Mucosa of rectum (tissue), 2 donors: ENCODE results near the gene EXO5.
"Not testable (repeated sequence)": the region's sequence is repeated elsewhere in the genome, so short reads cannot be mapped to it uniquely, and the experiment has no call there.

ENCODE experiments used
- H3K27ac ChIP-seq, 2 donors: one replicate each; pipeline ENCODE4 v1.7.0; 2013; ENCODE audit warnings: inconsistent platforms in 2 of 2, low read depth in 2 of 2, low read length in 2 of 2
- H3K27me3 ChIP-seq, 2 donors: one replicate each; pipeline ENCODE4 v1.7.0; 2013; ENCODE audit warnings: low read length in 2 of 2; ENCODE audit not compliant: control insufficient read depth in 2 of 2, insufficient read depth in 2 of 2
- H3K36me3 ChIP-seq, 2 donors: one replicate each; pipeline ENCODE4 v1.7.0; 2013; ENCODE audit warnings: low read length in 2 of 2; ENCODE audit not compliant: control insufficient read depth in 2 of 2, insufficient read depth in 2 of 2
- H3K4me1 ChIP-seq, 2 donors: one replicate each; pipeline ENCODE4 v1.7.0; 2013; ENCODE audit warnings: low read length in 2 of 2, mild to moderate bottlenecking in 1 of 2; ENCODE audit not compliant: control insufficient read depth in 2 of 2, insufficient read depth in 2 of 2
- H3K4me3 ChIP-seq, 2 donors: one replicate each; pipeline ENCODE4 v1.7.0; 2013; ENCODE audit warnings: low read length in 2 of 2
- H3K9ac ChIP-seq, 2 donors: one replicate each; pipeline ENCODE4 v1.7.0; 2013; ENCODE audit warnings: low read length in 2 of 2, low read depth in 1 of 2, mild to moderate bottlenecking in 1 of 2
- H3K9me3 ChIP-seq, 2 donors: one replicate each; pipeline ENCODE4 v1.7.0; 2013; ENCODE audit warnings: low read length in 2 of 2; ENCODE audit not compliant: control insufficient read depth in 2 of 2
- donor health status: healthy.
- donor health status: Normal muscosa, but diverticular disease.

EXO5 gene

DNA sequence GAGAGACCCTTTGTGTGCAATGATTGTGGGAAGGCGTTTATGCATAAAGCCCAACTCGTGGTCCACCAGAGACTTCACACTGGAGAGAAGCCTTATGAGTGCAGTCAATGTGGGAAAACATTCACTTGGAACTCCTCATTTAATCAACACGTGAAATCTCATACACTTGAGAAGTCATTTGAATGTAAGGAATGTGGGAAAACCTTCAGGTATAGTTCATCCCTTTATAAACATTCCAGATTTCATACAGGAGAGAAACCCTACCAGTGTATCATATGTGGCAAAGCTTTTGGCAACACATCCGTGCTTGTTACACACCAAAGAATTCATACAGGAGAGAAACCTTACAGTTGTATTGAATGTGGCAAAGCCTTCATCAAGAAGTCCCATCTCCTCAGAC is 38.4 kb downstream of the EXO5 start:
- H3K27me3 ChIP-seq = no peaks in the 10 kb centered on the region
- peaks cover 20 to 24% of the 10 kb centered on the region in 2 donors for H3K36me3 ChIP-seq
- H3K27ac ChIP-seq = no peak overlapping the region
- no peaks in the 10 kb centered on the region for H3K4me1 ChIP-seq
- H3K4me3 ChIP-seq = no peak overlapping the region
- no peak overlapping the region for H3K9ac ChIP-seq
- H3K9me3 ChIP-seq = peaks cover 5 to 15% of the 10 kb centered on the region in 2 donors

DNA sequence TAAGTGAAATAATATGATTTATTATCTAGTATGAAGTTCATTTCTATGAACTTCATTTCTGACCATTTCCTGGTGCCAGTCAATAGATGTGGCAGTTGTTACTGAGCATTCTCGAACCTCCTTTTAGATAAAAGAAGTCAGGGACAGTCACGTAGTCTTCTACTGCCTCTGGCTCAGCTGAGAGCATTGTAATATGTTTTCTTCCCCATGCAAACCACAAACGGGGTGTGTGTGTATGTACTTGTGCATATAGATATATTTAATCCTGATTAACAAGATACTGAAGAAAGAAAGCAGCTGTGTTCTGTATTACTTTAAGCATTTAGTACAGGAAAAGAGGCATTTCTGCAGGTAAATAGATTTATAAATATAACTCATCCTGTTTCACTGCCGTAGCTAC is 44.5 kb downstream of the EXO5 start:
- Histone ChIP-seq H3K27ac (no peak overlapping the region), H3K27me3 (no peaks in the 10 kb centered on the region), H3K4me1 (no peaks in the 10 kb centered on the region), H3K9me3 (no peaks in the 10 kb centered on the region), H3K4me3 (no peak overlapping the region), H3K9ac (no peak overlapping the region), H3K36me3 (no peaks in the 10 kb centered on the region)

DNA sequence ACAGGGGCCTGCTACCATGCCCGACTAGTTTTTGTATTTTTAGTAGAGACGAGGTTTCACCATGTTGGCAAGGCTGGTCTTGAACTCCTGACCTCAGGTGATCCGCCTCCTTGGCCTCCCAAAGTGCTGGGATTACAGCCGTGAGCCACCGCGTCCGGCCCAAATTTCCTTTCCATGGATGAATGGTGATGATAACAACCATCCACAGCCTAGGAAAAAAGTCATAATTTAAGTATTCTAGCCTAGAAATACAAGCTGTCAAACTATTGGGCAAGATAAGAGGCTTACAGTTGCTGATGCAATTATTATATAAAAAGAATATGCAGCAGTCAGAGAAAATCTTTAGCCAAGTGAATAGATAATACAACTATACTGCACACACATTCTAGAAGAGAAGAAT is 46.2 kb downstream of the EXO5 start:
- not testable (repeated sequence) for H3K36me3 ChIP-seq, H3K4me3 ChIP-seq, H3K9me3 ChIP-seq, H3K4me1 ChIP-seq, H3K9ac ChIP-seq, H3K27me3 ChIP-seq, H3K27ac ChIP-seq

DNA sequence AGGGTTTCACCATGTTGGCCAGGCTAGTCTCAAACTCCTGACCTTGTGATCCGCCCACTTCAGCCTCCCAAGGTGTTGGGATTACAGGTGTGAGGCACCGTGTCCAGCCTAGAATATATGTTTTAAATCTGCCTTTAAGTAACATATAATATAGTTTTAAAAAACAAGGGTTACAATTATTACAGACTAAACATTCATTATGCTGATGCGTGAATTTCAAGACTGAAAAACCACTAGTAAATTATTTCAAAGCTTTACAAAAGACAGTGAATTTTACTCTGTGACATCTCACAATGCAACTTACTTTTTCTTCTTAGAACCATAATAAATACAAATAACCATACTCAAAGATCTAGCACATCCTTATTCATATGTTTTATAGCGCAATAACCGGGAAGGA is 47.6 kb downstream of the EXO5 start:
- Histone ChIP-seq H3K9me3 (no peaks in the 10 kb centered on the region), H3K4me1 (no peaks in the 10 kb centered on the region), H3K27ac (no peak overlapping the region)

DNA sequence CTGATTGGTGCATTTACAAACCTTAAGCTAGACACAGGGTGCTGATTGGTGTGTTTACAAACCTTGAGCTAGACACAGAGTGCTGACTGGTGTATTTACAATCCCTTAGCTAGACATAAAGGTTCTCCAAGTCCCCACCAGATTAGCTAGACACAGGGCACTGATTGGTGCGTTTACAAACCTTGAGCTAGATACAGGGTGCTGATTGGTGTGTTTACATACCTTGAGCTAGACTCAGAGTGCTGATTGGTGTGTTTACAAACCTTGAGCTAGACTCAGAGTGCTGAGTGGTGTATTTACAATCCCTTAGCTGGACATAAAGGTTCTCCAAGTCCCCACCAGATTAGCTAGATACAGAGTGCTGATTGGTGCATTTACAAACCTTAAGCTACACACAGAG is 49.7 kb downstream of the EXO5 start:
- H3K4me1 ChIP-seq, H3K27ac ChIP-seq: not testable (repeated sequence)

More for the DNA sequence above, 47.6 kb downstream of the EXO5 start:
- Histone ChIP-seq H3K36me3 (no peaks in the 10 kb centered on the region), H3K9ac (no peak overlapping the region), H3K27me3 (no peaks in the 10 kb centered on the region), H3K4me3 (no peak overlapping the region)

DNA sequence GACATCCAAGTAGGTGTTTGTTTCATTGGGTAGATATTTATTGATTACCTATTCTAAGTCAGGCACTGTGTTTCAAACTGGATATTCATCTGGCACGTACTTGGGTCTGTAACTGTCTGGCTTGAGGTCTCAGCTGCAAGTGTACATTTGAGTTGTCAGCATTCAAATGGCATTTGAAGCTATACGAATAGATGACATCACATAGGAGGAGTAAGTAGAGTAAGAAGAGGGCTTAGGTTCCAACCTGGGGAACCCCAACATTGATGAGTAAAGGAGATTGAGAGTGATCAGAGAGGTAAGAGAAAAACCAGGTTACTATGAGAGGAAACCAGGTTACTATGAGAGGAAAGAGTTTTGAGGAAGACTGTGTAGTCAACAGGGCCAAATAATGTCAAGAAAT is 53.6 kb downstream of the EXO5 start:
- Histone ChIP-seq H3K36me3 (no peaks in the 10 kb centered on the region), H3K4me3 (no peak overlapping the region), H3K27ac (no peak overlapping the region), H3K9ac (no peak overlapping the region), H3K27me3 (no peaks in the 10 kb centered on the region), H3K4me1 (no peaks in the 10 kb centered on the region), H3K9me3 (no peaks in the 10 kb centered on the region)

More for the DNA sequence above, 49.7 kb downstream of the EXO5 start:
- not testable (repeated sequence) for H3K4me3 ChIP-seq, H3K9ac ChIP-seq, H3K36me3 ChIP-seq, H3K9me3 ChIP-seq, H3K27me3 ChIP-seq

DNA sequence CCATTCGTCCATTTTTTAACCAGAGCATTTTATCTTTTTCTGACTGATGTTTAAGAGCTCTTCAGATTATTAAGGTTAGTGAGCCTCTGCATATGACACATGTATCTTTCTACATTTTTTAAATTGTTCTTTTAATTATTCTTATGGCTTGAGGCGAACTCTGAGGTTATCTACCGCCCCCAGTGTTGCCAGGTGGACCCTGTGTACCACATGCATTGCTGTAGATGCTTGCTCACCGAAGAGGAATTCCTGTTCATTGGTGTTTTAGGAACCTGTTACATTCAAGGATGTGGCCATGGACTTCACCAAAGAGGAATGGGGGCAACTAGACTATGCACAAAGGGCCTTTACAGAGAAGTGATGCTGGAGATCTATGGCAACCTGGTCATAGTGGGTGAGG is 54.7 kb downstream of the EXO5 start:
- Histone ChIP-seq H3K4me3 (no peak overlapping the region), H3K9me3 (no peaks in the 10 kb centered on the region), H3K9ac (no peak overlapping the region), H3K27me3 (no peaks in the 10 kb centered on the region), H3K36me3 (no peaks in the 10 kb centered on the region), H3K4me1 (no peaks in the 10 kb centered on the region), H3K27ac (no peak overlapping the region)

DNA sequence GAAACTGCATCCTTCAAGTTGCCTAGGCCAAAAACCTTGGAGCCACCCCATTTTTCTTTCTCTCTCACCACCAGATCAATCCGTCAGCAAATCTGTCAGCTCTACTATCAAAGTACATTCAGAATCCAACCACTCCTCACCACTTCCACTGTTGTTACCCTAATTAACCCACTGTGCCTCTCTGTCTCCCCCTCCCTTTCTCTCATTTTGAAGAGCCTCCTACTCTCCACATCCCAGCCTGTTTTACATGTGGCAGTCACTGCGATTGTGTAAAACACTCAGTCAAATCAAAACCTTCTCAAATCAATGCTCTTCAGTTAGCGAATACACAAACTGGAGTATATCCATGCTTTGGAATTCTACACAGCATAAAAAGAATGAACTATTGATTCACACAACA is 55.9 kb downstream of the EXO5 start:
- no peaks in the 10 kb centered on the region for H3K9me3 ChIP-seq
- H3K27me3 ChIP-seq = no peaks in the 10 kb centered on the region
- no peaks in the 10 kb centered on the region for H3K36me3 ChIP-seq
- no peak overlapping the region for H3K4me3 ChIP-seq
- no peaks in the 10 kb centered on the region for H3K4me1 ChIP-seq
- H3K27ac ChIP-seq = no peak overlapping the region
- no peak overlapping the region for H3K9ac ChIP-seq

DNA sequence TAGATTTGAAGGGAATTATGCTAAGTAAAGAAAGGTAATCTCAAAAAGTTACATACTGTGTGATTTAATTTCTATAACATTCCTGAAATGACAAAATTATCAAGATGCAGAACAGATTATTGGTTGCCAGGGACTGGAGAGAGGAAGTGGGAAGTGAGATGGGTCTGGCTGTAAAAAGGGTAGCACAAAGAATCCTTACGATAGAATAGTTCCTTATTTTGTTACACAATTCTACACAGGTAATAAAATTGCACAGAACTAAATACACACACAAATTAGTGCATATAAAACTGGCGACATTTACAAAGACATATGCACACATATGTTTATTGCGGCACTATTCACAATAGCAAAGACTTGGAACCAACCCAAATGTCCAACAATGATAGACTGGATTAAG is 56.3 kb downstream of the EXO5 start:
- H3K27me3 ChIP-seq = no peaks in the 10 kb centered on the region
- no peak overlapping the region for H3K27ac ChIP-seq
- H3K9ac ChIP-seq = no peak overlapping the region
- H3K4me1 ChIP-seq = no peaks in the 10 kb centered on the region
- H3K36me3 ChIP-seq = no peaks in the 10 kb centered on the region
- no peak overlapping the region for H3K4me3 ChIP-seq
- H3K9me3 ChIP-seq = no peaks in the 10 kb centered on the region
